Endodermal cell (in vitro differentiated cells): ENCODE results near the gene LPIN1. TPM values are rescaled to one million over a fixed set of nuclear protein-coding genes. Genes with fewer than 3 reads are reported as not detected.

Experiments used
- DNase-seq: peaks from one replicate; pipeline ENCODE4 v3.0.0-alpha.2; 2017
- H3K27ac ChIP-seq: 2 replicates; pipeline ENCODE4 v1.5.1; 2013; ENCODE audit warnings: mild to moderate bottlenecking, low read depth, low read length, moderate library complexity
- H3K27me3 ChIP-seq: 2 replicates; pipeline ENCODE4 v1.6.1; 2013; ENCODE audit warnings: mild to moderate bottlenecking, low read length, moderate library complexity; ENCODE audit not compliant: insufficient read depth, control insufficient read depth, poor library complexity, severe bottlenecking
- H3K36me3 ChIP-seq: 2 replicates; pipeline ENCODE4 v1.7.0; 2013; ENCODE audit warnings: mild to moderate bottlenecking, low read length, moderate library complexity; ENCODE audit not compliant: control insufficient read depth, insufficient read depth
- H3K4me1 ChIP-seq: one replicate; pipeline ENCODE4 v1.7.0; 2013; ENCODE audit warnings: low read length; ENCODE audit not compliant: control insufficient read depth, insufficient read depth
- H3K4me3 ChIP-seq: 2 replicates; pipeline ENCODE4 v1.5.1; 2013; ENCODE audit warnings: mild to moderate bottlenecking, low read length, moderate library complexity
- H3K9ac ChIP-seq: 2 replicates; pipeline ENCODE4 v1.6.1; 2013; ENCODE audit warnings: mild to moderate bottlenecking, low read length, moderate library complexity; ENCODE audit not compliant: poor library complexity, severe bottlenecking; ENCODE audit errors: extremely low read depth
- H3K9me3 ChIP-seq: 2 replicates; pipeline ENCODE4 v1.6.1; 2013; ENCODE audit warnings: mild to moderate bottlenecking, low read length, moderate library complexity; ENCODE audit not compliant: control insufficient read depth
- H3K27ac Mint-ChIP-seq: 2 replicates; pipeline ENCODE4 v1.8.0; 2020; ENCODE audit warnings: mixed read lengths
- H3K27me3 Mint-ChIP-seq: 2 replicates; pipeline ENCODE4 v1.8.0; 2021; ENCODE audit warnings: mild to moderate bottlenecking, mixed read lengths; ENCODE audit not compliant: insufficient read depth
- H3K36me3 Mint-ChIP-seq: 2 replicates; pipeline ENCODE4 v1.8.0; 2020; ENCODE audit warnings: low read depth, mixed read lengths
- H3K4me1 Mint-ChIP-seq: 2 replicates; pipeline ENCODE4 v1.8.0; 2020; ENCODE audit warnings: mixed read lengths
- H3K4me3 Mint-ChIP-seq: 2 replicates; pipeline ENCODE4 v1.8.0; 2020; ENCODE audit warnings: mild to moderate bottlenecking, moderate library complexity, mixed read lengths
- H3K9me3 Mint-ChIP-seq: 2 replicates; pipeline ENCODE4 v1.8.0; 2020; ENCODE audit warnings: mild to moderate bottlenecking, mixed read lengths
- CTCF ChIP-seq: fragments of 200-600 bp; sonication (generic); conservative IDR thresholded peaks from 2 replicates; pipeline ENCODE4 v1.5.0; 2021; ENCODE audit warnings: antibody characterized with exemption, mild to moderate bottlenecking
- WGBS, 2 experiments: methylation state at CpG; one replicate each; pipeline versions ENCODE4 v1.1.5 to v1.1.7; 2013; ENCODE audit warnings: missing lambda C conversion rate in 2 of 2, mixed read lengths in 1 of 2; ENCODE audit not compliant: insufficient coverage in 1 of 2, insufficient read length in 1 of 2; 5-methylcytosine and 5-hydroxymethylcytosine counted together
- microRNA-seq: library from miRNA; unstranded; fragments of <30 nt; microRNA quantifications from one replicate; pipeline ENCODE4 v1.2.0, GENCODE V29; 2020; ENCODE audit warnings: borderline microRNAs expressed
- total RNA-seq, 2 donors: library from RNA; stranded (reverse); fragmentation: NEBNext Ultra II Directional in 1 of 2; extraction: Animal tissue kit (Norgen Biotek cat#: 25700) in 1 of 2; gene quantifications; 2 replicates in 1 of 2; 3 replicates in 1 of 2; pipeline ENCODE4 v1.2.1, GENCODE V29; 2021

The LPIN1 gene
- total RNA-seq, 2 donors from 2014 or later: 23.9 to 24.3 TPM

GRCh38 chr2:11876436-11876835, 130.0 kb downstream of the LPIN1 start:
- H3K27ac Mint-ChIP-seq: no peak overlapping the region
- peaks cover 32% of the 10 kb centered on the region for H3K4me1 Mint-ChIP-seq
- no peak for TF ChIP-seq CTCF
- peaks cover 10% of the 10 kb centered on the region for H3K4me1 ChIP-seq
- no peaks in the 10 kb centered on the region for H3K9me3 Mint-ChIP-seq
- no peak overlapping the region for H3K9ac ChIP-seq
- no peaks in the 10 kb centered on the region for H3K36me3 Mint-ChIP-seq
- H3K27me3 Mint-ChIP-seq: no peaks in the 10 kb centered on the region
- no peak overlapping the region for H3K4me3 ChIP-seq
- DNase-seq: peak; percentile 26
- no peaks in the 10 kb centered on the region for H3K27me3 ChIP-seq
- no peaks in the 10 kb centered on the region for H3K9me3 ChIP-seq
- no peak overlapping the region for H3K4me3 Mint-ChIP-seq
- 80 to 91% methylated on average over 1 to 6 of the region's 6 CpGs for WGBS, 2 experiments
- no peak overlapping the region for H3K27ac ChIP-seq
- H3K36me3 ChIP-seq: no peaks in the 10 kb centered on the region

- Histone ChIP-seq H3K9ac (no peak overlapping the region), H3K36me3 (no peaks in the 10 kb centered on the region), H3K4me3 (no peak overlapping the region), H3K9me3 (no peaks in the 10 kb centered on the region), H3K27ac (no peak overlapping the region), H3K4me1 (peaks cover 10% of the 10 kb centered on the region), H3K27me3 (no peaks in the 10 kb centered on the region)
- no peak for DNase-seq
- no peak for TF ChIP-seq CTCF
- peaks cover 2% of the 10 kb centered on the region for H3K9me3 Mint-ChIP-seq
- H3K4me3 Mint-ChIP-seq: no peak overlapping the region
- WGBS, 2 experiments: 84 to 95% methylated on average over 3 to 5 of the region's 5 CpGs
- peak overlapping the region; percentile 48 for H3K27ac Mint-ChIP-seq
- no peaks in the 10 kb centered on the region for H3K36me3 Mint-ChIP-seq
- no peaks in the 10 kb centered on the region for H3K27me3 Mint-ChIP-seq
- H3K4me1 Mint-ChIP-seq: peaks cover 32% of the 10 kb centered on the region
These were observed 130.5 kb downstream of the LPIN1 start for GRCh38 chr2:11876889-11877288.

Small RNA genes lying within 50 kb of the gene (microRNA-seq; reads per million reads assigned to microRNA genes)
- not detected for gene MIR4262
- not detected for gene MIR548S

Other genes with a start within 250 kb of the LPIN1 start
- gene GREB1, start 212.6 kb upstream of the LPIN1 start, total RNA-seq: 100 to 1,000 TPM in 1 of 2 donors, 10 to 100 TPM in 1; 86.4 to 106 TPM
- gene NTSR2, start 76.4 kb upstream of the LPIN1 start, total RNA-seq: not detected